ENCODE measurements around the gene CTNNA1.

Gene CTNNA1

DNA sequence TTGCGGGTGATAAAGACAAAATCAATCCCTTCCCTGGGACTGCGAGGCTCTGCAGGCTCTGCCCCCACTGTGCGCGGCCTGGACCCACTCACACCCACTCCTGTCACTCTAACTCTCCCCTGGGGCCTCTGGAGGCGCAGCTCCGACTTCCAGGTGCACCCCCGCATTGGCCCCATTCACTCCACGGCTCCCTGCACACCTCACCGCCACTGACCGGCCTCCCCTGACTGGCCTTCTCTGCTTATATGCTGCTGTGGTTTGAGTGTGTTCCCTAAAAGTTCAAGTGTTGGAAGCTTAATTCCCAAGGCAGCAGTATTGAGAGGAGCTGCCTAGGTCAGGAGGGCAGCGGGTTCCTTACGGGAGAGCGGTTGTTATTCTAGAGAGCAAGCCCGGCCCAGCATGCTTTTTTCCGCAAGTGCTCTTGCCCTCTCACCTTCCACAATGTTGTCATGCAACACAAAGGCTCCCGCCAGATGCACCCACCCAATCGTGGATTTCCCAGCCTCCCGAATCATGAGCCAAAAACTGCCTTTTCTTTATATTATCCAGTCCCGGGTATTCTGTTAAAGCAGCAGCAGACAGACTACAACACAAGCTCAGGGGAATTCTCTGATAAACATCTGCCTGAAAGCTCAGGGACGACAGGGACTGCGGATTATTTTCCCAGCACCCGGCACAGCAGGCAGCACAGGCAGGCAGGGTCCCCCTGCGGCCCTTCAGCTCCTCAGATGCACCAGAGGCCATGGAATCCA lies 195.4 kb downstream of the CTNNA1 start:
- DNase-seq (ENCODE audit: low read depth in 2 of 2) = no peak

DNA sequence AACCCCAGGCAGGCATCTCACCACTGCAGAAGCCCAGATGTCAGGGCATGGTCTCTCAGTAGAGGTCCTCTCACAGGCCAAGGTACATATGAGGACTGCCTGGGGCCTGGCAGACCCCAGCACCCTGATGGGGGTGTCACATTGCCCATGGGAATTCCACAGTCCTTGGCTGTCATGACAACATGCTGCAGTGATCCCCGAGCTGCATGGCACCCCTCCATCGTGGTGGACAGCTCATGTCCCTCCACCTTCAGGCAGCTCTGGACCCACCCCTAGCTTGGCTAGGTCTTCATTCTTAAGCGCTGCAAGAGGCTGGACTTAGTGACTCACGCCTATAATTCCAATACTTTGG lies 196.0 kb downstream of the CTNNA1 start:
- no peak for DNase-seq (ENCODE audit: low read depth in 2 of 2)

DNA sequence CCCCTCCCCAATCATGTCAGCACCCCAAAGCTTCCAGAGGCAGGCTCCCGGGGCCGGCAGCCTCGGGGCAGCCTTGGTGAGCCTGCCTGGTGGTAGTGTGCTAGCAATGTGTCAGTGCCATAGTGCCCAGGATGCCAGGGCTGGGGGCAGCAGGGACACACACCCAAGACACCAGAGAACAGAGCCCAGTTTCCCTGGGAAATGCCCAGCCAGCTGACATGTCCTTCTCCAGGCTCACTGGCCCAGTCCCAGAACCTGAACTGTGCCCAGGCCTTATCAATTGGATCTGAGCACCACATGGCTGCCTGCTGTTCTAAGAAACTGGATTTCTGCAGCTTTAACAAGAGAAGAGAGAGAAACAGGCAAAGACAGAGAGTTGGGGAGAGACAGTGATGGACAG lies 196.8 kb downstream of the CTNNA1 start:
- DNase-seq (ENCODE audit: low read depth in 2 of 2) = no peak

DNA sequence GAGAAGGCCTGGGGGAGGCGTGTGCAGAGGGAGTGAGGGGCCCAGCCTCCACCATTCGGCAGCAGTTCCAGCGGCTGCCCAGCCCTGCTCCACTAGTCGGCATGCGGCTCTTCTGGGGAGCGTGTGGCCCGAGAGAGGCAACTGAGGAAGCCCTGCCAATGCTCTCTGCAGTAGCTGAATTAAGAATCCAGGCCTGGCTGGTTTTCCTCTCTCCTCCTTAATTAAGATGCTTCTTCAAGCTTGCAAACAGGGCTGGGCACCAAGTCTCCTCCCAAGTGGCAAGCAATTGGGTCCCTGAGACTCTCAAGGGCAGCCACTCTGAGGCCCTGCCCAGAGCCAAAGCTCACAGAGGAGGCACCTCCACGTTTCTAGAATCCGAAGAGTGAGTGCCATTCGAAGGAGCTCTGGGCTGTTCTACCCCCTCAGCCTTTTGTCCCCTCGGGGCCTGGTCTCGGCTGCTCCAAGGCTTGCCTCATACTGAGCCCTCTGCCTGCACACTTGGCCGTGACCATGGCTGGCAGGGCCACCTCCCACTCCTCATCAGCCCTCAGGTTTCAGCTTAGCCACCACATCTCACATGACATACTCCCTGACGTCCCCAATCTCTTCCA lies 197.3 kb downstream of the CTNNA1 start:
- no peak for DNase-seq (ENCODE audit: low read depth in 2 of 2)

DNA sequence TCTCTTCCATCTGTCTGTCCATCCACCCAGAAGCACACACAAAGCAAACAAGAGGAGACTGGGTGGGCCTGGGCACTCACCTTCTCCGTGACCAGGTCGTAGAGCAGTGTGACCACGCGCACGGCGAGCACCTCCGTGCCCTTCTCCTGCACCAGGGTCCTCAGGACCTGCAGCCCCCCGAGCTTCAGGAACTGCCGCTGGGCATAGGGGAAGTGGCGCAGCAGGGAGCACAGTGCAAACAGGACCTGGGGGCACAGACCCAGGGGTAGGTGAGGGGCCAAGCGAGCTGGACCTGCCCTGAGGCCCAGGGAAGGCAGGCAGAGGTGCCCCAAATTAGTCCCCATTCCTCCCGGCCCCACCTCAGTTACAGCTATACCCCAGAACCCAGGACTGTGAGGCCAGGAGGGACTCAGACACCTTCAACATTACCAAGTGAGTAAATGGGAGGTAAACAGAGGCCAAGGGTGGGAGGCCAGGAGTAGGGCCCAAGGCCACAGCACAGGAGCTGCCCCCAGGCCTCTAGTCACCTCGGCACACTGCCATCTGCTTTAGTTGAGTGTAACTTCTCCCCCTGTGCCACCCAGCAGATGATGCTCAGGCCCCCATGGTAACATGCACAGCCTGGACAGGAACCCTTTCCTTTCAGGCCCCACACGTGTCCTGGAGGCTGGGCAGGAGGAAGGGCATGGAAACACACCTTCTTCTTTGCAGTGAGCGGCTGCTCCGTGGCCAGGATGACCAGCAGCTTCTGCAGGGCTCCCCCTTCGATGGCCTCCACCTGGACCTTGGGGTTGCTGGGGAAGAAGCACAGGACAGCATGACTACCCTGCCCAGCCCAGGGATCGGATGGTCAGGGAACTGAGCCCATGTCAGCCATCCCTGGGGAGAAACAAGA lies 198.1 kb downstream of the CTNNA1 start:
- no peak for DNase-seq (ENCODE audit: low read depth in 2 of 2)

DNA sequence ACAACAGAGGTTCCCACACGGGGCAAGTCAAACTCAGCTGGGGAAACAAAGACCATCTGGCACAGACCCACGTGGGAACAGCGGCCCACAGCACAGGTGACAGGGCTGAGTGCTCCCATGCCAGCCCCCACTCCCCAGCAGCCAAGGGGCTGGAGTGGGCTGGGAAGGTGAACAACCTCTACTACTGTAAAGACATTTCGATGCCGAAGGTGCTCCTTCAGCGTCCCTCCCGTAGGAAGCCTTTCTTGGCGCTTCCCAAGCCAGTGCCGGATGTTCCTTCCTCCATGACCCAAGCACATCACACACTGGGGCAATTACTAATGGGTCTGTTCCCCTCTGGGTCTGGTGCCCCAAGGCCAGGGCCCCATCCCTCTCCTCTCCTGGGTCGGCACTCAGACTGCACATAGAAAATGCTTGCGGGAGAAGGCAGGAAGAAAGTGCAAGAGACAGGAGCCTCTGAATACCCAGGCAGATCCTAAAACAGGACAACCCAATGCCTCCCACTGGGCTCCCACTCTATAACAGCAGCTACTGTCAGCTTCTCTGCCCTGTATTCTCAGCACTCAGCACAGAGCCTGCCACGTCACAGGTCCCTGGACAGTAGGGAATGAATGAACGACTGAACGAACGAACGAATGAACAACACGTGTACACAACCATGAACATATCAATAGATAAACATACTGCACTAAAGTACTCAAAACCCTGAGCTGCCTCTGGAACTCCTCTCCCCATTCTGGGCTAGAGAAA lies 198.9 kb downstream of the CTNNA1 start:
- DNase-seq (ENCODE audit: low read depth in 2 of 2) = no peak

DNA sequence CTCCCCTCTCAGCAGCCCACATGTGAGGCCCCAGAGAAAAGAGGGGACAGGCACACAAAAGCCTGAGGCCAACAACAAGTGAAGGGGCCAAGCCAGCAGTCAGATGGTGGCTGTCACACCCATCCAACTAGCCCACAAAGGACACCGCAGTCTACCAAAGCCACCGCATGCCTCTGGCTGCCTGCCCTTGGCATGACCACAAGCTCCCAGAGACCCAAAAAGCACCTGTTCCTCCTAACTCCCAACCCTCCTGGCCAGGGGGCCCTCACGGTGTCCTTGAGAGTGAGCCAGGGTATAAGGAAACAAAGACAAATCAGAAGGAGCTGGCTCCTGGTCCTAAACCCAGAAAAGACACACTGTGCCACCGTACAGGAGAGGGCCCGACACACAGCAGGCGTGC lies 199.7 kb downstream of the CTNNA1 start:
- no peak for DNase-seq (ENCODE audit: low read depth in 2 of 2)

DNA sequence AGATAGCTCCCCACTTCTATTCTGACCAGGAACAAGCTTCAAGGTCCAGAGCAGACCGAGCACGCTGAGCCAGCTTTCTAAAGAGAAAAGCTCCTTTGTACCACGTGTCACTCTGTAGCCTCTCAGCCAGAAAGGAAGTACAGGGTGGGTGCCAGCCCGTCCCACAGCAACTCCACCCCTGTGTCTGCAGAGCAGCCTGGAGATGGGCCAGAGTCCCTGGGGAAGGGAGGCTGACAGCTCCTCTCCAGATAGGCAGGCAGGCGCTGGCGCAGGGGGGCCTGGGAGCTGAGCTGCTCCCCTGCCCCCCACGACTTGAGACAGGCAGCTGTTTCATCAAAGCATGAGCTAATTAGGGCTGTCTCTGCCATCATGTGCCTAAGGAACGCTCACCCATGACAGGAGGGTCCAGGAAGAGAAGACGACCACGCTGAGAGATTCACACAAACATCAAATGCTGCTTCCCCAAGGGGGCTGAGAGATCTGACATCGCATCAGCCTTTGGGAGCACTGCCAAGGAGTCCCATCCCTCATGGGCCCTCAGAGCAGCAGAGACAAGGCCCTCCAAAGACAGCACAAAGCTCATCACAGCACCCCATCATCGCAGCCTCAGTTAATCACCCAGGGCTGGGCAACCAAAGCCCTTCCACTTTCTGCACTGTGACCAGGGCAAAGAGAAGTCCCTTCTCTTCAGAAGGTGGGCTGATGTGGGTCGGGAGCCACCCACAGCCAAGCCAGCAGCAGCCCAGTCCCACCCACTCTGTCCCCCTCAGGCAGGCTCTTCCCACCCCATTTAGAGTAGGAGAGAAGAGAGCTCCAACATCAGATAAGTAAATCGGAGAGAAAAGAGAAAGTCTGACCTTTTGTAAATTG lies 200.4 kb downstream of the CTNNA1 start:
- DNase-seq (ENCODE audit: low read depth in 2 of 2) = no peak

DNA sequence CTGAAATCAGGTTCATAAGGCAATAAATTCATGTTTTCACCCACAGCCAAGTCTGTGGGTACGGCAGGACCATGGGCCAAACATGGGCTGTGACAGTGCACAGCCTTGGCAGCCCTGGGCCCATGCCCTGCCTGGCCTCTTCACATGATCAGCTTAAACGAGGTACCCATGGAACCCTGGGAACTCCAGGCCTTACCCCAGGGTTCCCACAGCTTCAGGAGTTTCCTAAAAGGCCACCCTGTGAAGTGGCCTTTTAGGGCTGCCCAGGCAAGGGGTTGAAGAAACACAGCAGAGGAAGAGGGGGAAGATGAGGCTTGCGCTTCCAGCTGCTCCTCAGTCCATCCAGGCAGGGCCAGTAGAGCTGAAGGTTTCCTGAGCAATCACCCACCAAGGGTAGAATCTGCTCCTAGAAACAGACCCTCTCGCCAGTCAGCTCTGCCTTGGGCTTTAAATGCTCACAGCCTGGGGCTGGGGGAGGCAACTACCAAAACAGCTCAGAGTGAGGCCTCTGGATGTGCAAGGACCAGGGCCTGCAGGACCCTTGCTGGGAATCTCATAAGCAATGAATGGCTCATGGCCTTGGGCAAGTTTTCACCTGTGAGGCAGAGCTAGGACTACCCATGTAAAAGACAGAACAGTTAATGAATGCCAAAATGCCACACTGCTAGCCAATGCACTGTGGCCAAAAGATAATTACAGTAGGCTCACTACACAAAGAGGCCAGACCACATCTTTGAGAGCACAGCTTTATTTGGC lies 201.2 kb downstream of the CTNNA1 start:
- DNase-seq (ENCODE audit: low read depth in 2 of 2) = no peak

DNA sequence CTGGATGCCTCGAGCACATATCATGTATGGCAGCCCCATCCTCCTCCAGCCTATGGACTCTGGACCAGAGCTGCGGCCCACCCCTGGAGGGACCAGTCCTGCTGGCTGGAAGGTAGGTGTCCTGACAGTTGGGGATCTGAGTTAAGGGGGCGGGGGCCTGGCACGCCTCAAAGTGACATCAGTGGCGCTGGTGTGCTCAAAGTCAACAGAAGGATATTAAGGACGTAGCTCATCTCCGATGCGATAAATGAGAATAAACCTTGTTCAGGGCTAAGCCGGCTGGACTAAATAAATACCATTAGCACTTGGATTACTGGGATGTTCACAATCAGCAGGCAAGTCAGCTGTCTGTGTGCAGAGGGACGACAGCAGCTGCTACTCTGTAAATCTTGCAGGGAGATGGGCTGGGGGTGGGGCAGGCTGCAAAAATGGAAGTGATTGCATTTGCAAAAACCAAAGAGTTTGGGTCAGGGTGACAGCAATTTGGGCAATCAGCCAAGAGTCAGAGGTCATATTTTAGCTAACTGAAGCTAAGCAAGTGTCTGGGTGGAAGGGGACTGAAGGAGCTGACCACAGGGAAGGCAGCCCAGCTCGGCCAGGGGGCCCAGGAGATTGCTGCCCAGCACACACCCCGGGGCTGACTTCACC lies 201.9 kb downstream of the CTNNA1 start:
- DNase-seq (ENCODE audit: low read depth in 2 of 2) = no peak

DNA sequence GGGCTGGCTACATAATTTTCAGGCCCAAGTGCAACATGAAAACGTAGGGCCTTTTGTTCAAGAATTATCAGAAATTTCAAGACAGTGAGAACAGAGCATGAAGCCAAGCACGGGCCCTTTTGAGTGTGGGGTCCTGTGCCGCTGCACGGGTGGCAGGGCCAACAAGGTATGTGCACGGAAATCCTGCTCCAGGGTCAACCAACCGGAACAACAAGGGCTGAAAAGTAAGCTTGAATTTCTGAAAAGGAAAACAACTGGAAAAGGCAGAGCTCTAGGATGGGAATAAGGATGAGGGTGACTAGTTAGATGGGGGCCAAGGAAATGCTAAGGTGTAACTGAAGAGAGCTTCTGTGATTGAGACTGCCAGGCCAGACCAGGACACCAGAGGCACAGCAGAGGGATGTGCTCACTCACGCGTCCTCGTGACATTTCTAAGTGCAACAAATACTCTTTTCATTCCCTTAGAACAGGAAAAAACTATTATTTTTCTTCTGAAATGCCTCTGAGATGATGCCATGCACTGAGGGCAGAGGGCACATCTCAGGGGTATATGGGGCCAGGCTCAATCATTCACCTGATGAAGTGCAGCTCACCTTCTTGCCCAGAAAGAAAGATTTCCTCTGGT lies 202.6 kb downstream of the CTNNA1 start:
- DNase-seq (ENCODE audit: low read depth in 2 of 2) = no peak

DNA sequence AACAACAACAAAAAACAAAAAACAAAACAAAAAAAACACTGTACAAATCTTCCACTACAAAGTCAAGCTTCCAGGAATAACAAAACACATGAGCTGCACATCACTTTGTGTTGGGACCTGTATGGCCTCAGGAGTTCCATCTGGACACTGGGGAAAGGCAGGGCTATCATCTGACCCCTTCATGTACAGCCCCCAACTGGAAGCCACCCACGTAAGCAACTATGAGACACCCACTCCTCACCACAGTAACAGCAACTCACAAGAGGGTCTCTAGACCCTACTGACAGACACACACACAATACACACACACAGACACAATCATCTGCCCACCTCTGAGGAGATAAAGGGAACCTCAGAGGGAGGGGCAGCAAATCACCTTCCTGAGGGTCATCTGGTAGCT lies 203.6 kb downstream of the CTNNA1 start:
- DNase-seq (ENCODE audit: low read depth in 2 of 2) = no peak

DNA sequence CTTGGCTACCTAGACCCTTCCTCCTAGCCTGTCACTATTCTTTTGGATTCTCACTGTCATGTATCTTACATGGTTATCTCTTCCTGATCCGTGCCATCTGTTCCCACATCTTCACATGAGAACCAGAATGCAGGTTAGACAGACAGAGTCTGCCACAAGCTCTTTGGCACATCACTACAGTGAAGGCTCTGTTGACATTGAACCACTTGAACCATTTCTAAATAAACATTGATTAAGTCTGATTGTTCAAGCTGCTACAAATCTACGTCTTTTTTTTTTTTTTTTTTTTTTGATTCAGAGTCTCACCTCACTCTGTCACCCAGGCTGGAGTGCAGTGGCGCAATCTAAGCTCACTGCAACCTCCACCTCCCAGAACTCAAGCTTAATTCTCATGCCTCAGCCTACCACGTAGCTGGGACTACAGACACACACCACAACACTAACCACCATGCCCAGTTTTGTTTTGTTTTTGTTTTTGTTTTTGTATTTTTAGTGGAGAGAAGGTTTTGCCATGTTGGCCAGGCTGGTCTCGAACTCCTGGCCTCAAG lies 207.0 kb downstream of the CTNNA1 start:
- DNase-seq (ENCODE audit: low read depth in 2 of 2) = no peak

DNA sequence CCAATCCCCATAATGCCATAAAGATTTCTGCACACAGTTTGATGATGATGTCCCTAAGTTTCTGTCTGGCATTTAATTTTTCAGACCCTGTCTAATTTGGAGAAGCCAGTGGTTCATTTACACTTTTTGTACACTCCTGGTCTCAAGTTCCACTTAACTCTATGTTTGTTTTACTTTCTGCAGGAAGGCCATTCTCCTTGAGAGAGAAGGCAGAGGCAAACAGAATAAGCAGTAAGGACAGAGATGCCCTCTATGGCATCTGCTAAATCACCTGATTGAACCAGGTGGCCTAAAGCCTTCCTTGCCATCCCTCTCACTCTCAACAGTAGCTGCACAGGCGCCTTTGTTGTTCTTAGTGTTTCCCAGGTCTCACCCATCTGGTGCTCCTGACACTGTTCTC lies 208.0 kb downstream of the CTNNA1 start:
- DNase-seq (ENCODE audit: low read depth in 2 of 2) = no peak

DNA sequence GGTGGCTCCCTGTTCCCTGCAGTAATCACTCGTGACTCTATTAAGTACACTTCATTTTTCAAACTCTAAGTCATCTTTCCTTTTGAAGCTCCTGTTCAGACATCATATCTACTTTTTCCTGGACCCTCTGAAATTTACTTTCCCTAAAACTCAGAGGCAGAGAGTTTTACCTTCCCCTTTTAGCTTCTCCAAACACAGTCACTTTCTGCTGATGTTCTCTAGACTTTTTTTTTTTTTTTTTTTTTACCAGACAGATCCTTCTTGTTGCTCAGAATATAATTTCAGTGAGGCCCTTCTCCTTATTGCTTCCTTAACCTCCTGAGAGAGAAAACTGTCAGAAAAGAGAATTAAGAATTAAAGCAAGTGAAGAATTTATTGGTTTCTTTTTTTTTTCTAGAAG lies 208.5 kb downstream of the CTNNA1 start:
- no peak for DNase-seq (ENCODE audit: low read depth in 2 of 2)

DNA sequence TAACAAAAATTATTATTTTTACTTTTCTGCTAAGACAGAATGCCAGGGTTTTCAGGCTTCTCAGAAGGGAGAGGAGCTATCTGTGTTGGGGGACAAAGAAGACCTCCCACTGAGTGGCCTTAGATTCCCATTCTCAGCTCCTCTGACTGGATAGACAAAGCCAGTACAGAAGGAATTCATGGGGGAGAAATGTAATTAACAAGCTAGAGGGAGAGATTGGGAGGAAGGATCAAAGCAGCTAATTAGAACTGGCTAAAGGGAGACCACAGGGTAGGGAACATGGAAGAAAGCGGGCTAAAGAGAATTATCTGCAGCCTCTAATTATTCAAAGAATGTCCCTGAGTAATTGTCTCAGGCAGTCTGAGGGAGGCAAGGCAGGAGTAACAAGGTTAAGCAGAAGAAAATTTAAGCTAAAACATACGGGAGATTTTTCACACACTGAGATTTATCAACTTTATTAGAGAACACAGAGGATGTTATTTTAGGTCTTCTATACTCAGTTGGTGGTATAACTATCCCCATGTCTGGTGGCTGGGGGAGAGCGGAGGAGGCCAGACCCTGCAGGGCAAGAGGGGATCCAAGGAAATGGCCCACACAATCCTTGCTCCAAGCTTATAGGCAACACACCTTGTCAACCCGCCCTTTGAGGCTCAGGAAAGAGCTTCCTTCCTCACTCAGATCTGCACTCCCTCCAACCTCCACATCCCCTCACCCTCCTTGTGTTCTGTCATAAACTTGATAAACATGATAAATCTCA lies 209.6 kb downstream of the CTNNA1 start:
- no peak for DNase-seq (ENCODE audit: low read depth in 2 of 2)

DNA sequence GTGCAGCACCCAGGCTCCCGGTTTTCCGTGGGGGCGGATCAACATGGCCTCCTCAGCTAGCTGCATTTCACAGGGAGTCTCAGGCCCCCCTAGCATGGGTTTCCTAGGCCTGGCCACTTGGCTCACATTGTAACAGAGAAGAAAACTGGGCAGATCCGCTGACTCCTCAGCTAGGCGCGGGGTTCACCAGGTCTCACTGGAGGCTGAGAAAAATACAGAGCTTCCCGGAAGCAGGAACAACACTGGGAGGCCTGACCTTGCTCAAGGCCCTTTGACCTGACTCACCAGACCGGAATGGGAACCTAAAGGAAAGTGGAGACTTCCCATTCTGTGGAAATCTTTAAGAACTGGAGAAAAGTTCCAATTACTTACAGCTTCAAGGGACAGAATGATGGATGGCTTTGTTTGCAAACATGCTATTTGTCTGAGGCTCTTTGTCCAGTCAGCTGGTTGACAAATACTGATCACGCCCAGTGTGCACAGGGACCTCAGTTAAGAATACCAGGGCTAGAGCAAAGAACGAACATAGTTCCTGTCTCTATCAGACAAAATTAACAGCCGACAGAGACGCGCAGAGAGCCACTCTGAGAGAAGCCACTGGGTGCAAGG lies 210.6 kb downstream of the CTNNA1 start:
- no peak for DNase-seq (ENCODE audit: low read depth in 2 of 2)

DNA sequence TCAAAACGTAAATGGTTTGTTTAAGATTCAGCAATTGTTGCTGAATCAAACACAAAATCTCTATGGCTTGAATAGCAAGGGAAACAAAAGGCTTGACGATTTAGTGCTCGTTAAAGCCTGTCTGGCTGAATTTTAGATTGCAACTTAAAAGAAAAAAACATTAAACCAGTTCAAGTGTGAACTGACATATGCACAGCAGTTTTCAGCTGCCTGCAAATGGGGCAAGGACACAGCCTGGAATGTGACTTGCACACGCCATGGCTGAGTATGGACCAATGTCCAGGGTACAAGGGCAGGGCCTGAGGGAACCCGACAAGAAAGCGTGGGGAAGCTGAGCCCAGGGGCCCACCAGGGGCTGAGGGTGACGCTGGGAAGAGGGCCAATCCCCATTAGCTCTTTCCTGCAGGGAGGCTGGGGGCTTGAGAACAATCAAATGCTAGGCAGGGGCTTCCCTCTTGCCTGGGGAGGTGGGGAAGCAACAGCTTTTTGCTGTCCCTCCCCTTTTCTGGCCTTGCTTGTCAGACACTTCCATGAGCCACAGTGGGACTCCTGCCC lies 211.5 kb downstream of the CTNNA1 start:
- no peak for DNase-seq (ENCODE audit: low read depth in 2 of 2)

Measured in activated CD4-positive, alpha-beta T cell treated with anti-CD3 and anti-CD28 coated beads for 24 hours (primary cell).